Suprapubic skin (tissue), 4 donors: ENCODE data around the gene SUPT20HL2. TPM values are rescaled to one million over a fixed set of nuclear protein-coding genes. Genes with fewer than 3 reads are reported as not detected.

Source experiments
- DNase-seq, 2 donors: peaks; one replicate each; pipeline ENCODE4 v3.0.0-alpha.2; 2019; ENCODE audit warnings: low spot score in 2 of 2
- H3K27ac ChIP-seq: fragments of 200-600 bp; sonication (generic); one replicate; pipeline ENCODE4 v1.5.1; 2019
- H3K27me3 ChIP-seq: fragments of 200-600 bp; sonication (generic); one replicate; pipeline ENCODE4 v1.5.1; 2019
- H3K36me3 ChIP-seq: fragments of 200-600 bp; sonication (generic); one replicate; pipeline ENCODE4 v1.5.1; 2019
- H3K4me1 ChIP-seq: fragments of 200-600 bp; sonication (generic); one replicate; pipeline ENCODE4 v1.5.1; 2019
- H3K4me3 ChIP-seq: fragments of 200-600 bp; sonication (generic); one replicate; pipeline ENCODE4 v1.5.1; 2019; ENCODE audit warnings: mild to moderate bottlenecking
- H3K9me3 ChIP-seq: fragments of 200-600 bp; sonication (generic); one replicate; pipeline ENCODE4 v1.5.1; 2019
- EP300 ChIP-seq: sonication (generic); formaldehyde crosslinking; IDR thresholded peaks from one replicate; pipeline ENCODE4 v1.6.1; 2017; ENCODE audit warnings: antibody characterized with exemption
- POLR2A ChIP-seq, 2 donors: fragments of 450-650 bp; IDR thresholded peaks; one replicate each; pipeline ENCODE4 v1.6.1; 2017; ENCODE audit warnings: antibody characterized with exemption in 2 of 2, mild to moderate bottlenecking in 2 of 2, moderate library complexity in 2 of 2
- POLR2AphosphoS5 ChIP-seq, 3 donors: sonication (generic); formaldehyde crosslinking; IDR thresholded peaks; one replicate each; pipeline ENCODE4 v1.6.1; 2017; ENCODE audit warnings: antibody characterized with exemption in 3 of 3
- WGBS: methylation state at CpG from one replicate; pipeline ENCODE4 v1.1.5; 2018; 5-methylcytosine and 5-hydroxymethylcytosine counted together
- total RNA-seq, 4 donors: library from RNA; depleted of rRNA; stranded (reverse); fragments of >200 nt; gene quantifications; one replicate each; pipeline ENCODE4 v1.1.0, GENCODE V29; 2016
- TF ChIP-seq, protein P1 (sequence below), 2 donors: fragments of 200-600 bp in 1 of 2; fragments of 450-650 bp in 1 of 2; sonication (generic) in 1 of 2; IDR thresholded peaks; one replicate each; pipeline ENCODE4 v1.5.1; 2016 to 2019; ENCODE audit warnings: antibody characterized with exemption in 2 of 2, mild to moderate bottlenecking in 1 of 2, moderate library complexity in 1 of 2

SUPT20HL2 gene
- total RNA-seq, 4 donors from 2014 or later: not detected

- Histone ChIP-seq H3K27ac (no peak overlapping the region), H3K4me3 (no peak overlapping the region), H3K36me3 (no peaks in the 10 kb centered on the region), H3K4me1 (no peaks in the 10 kb centered on the region), H3K27me3 (no peaks in the 10 kb centered on the region), H3K9me3 (no peaks in the 10 kb centered on the region)
- no peak for DNase-seq
- TF ChIP-seq, protein P1, sequence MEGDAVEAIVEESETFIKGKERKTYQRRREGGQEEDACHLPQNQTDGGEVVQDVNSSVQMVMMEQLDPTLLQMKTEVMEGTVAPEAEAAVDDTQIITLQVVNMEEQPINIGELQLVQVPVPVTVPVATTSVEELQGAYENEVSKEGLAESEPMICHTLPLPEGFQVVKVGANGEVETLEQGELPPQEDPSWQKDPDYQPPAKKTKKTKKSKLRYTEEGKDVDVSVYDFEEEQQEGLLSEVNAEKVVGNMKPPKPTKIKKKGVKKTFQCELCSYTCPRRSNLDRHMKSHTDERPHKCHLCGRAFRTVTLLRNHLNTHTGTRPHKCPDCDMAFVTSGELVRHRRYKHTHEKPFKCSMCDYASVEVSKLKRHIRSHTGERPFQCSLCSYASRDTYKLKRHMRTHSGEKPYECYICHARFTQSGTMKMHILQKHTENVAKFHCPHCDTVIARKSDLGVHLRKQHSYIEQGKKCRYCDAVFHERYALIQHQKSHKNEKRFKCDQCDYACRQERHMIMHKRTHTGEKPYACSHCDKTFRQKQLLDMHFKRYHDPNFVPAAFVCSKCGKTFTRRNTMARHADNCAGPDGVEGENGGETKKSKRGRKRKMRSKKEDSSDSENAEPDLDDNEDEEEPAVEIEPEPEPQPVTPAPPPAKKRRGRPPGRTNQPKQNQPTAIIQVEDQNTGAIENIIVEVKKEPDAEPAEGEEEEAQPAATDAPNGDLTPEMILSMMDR (IDR thresholded peaks at IDR 0.05): no peak
- TF ChIP-seq POLR2AphosphoS5 (IDR thresholded peaks at IDR 0.05): no peak
- TF ChIP-seq EP300: no peak
- TF ChIP-seq POLR2A (IDR thresholded peaks at IDR 0.05): no peak
These were observed 26.0 kb upstream of the SUPT20HL2 start for GRCh38 chrX:24339911-24340310.

GRCh38 chrX:24335871-24336270 lies 22.0 kb upstream of the SUPT20HL2 start:
- no peaks in the 10 kb centered on the region for H3K9me3 ChIP-seq
- no peaks in the 10 kb centered on the region for H3K27me3 ChIP-seq
- no peaks in the 10 kb centered on the region for H3K36me3 ChIP-seq
- no peak overlapping the region for H3K27ac ChIP-seq
- H3K4me1 ChIP-seq: no peaks in the 10 kb centered on the region
- no peak for TF ChIP-seq POLR2A (IDR thresholded peaks at IDR 0.05)
- no peak for TF ChIP-seq POLR2AphosphoS5 (IDR thresholded peaks at IDR 0.05)
- no peak for TF ChIP-seq EP300
- TF ChIP-seq, protein P1 (IDR thresholded peaks at IDR 0.05): no peak
- H3K4me3 ChIP-seq: no peak overlapping the region
- no peak for DNase-seq
- 64% methylated on average over 1 of the region's 1 CpG for WGBS

- no peak for TF ChIP-seq POLR2A (IDR thresholded peaks at IDR 0.05)
- TF ChIP-seq POLR2AphosphoS5 (IDR thresholded peaks at IDR 0.05): no peak
- TF ChIP-seq EP300: no peak
- TF ChIP-seq, protein P1 (IDR thresholded peaks at IDR 0.05): no peak
- Histone ChIP-seq H3K27me3 (no peaks in the 10 kb centered on the region), H3K4me1 (no peaks in the 10 kb centered on the region), H3K4me3 (no peak overlapping the region), H3K27ac (no peak overlapping the region), H3K9me3 (no peaks in the 10 kb centered on the region), H3K36me3 (no peaks in the 10 kb centered on the region)
- no peak for DNase-seq
These were observed 20.6 kb upstream of the SUPT20HL2 start for GRCh38 chrX:24334461-24334860.

DNA sequence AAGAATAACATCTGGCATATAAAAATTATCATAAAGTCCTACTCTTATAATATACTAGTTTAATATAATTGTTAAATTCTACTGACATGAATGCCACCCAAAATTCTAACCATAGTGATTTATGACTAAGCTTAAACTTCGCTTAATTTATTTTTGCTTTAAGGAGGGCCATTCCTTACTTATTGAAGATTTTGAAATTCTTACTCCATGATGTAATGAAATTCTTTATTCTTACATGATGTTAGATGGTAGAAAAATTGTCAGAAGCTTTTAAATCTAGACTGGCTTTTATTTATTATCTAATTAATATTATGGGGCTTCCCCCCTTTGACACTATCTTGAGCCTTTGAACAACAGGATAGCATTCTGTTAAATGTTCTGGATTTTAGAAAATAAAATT lies 19.5 kb upstream of the SUPT20HL2 start:
- Histone ChIP-seq H3K36me3 (no peaks in the 10 kb centered on the region), H3K9me3 (no peaks in the 10 kb centered on the region), H3K27me3 (no peaks in the 10 kb centered on the region), H3K4me3 (no peak overlapping the region), H3K4me1 (no peaks in the 10 kb centered on the region), H3K27ac (no peak overlapping the region)
- TF ChIP-seq POLR2AphosphoS5 (IDR thresholded peaks at IDR 0.05) (no peak), POLR2A (IDR thresholded peaks at IDR 0.05) (no peak), EP300 (no peak)
- TF ChIP-seq, protein P1 (IDR thresholded peaks at IDR 0.05): no peak
- WGBS: 63% methylated on average over 1 of the region's 1 CpG
- no peak for DNase-seq

DNA sequence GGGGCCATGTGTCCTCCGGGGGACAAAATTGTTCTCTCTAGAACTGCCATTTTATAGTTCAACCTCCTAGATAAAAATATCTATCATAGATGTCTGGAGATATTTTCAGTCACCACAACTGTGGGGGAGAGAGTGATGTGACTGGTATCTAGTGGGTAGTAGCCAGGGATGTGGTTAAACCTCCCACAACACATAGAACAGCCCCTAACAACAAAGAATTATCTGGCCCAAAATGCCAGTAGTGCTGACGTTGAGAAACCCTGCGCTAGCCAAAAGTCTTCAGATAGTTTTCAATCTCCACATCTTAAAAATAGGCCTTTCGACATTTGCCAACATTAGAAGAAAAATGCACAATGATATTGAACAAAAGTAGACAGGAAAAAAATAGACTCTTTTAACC lies 19.0 kb upstream of the SUPT20HL2 start:
- H3K4me1 ChIP-seq: no peaks in the 10 kb centered on the region
- TF ChIP-seq EP300 (no peak), POLR2AphosphoS5 (IDR thresholded peaks at IDR 0.05) (no peak), POLR2A (IDR thresholded peaks at IDR 0.05) (no peak)
- TF ChIP-seq, protein P1 (IDR thresholded peaks at IDR 0.05): no peak
- DNase-seq: no peak
- H3K27me3 ChIP-seq: no peaks in the 10 kb centered on the region
- 64% methylated on average over 4 of the region's 4 CpGs for WGBS
- no peaks in the 10 kb centered on the region for H3K9me3 ChIP-seq
- H3K27ac ChIP-seq: no peak overlapping the region
- no peaks in the 10 kb centered on the region for H3K36me3 ChIP-seq
- H3K4me3 ChIP-seq: no peak overlapping the region
